Measurements from ENCODE around the gene CALHM4. TPM values are rescaled to one million over a fixed set of nuclear protein-coding genes. Genes with fewer than 3 reads are reported as not detected.
A peak's percentile ranks its signal among the peaks of the same experiment; 100 is the strongest.

Gene CALHM4
- total and polyA plus RNA-seq, 4 donors: not detected

- Histone ChIP-seq H3K4me3 (ENCODE audit: low read depth in 1 of 3, low read length in 3 of 3) (no peak overlapping the region), H3K27me3 (ENCODE audit: control insufficient read depth in 4 of 4, insufficient read depth in 4 of 4, low read length in 3 of 4) (no peaks in the 10 kb centered on the region), H3K4me1 (ENCODE audit: control insufficient read depth in 4 of 4, insufficient read depth in 4 of 4, low read length in 3 of 4) (peaks cover 0 to 8% (median 0%) of the 10 kb centered on the region in 4 donors), H3K36me3 (ENCODE audit: control insufficient read depth in 4 of 4, insufficient read depth in 3 of 4, low read depth in 1 of 4, low read length in 3 of 4) (no peaks in the 10 kb centered on the region), H3K9ac (ENCODE audit: low read depth in 1 of 2, low read length in 2 of 2) (no peak overlapping the region), H3K9me3 (ENCODE audit: control insufficient read depth in 4 of 4, low read length in 3 of 4) (no peaks in the 10 kb centered on the region), H3K27ac (ENCODE audit: low read depth in 1 of 2, low read length in 2 of 2) (no peak overlapping the region)
- TF ChIP-seq TAF1 (conservative IDR thresholded peaks at IDR 0.05) (no peak), GABPA (IDR thresholded peaks at IDR 0.05 in 1 of 2, conservative IDR thresholded peaks at IDR 0.05 in 1 of 2) (no peak), REST (IDR thresholded peaks at IDR 0.05) (no peak), CTCF (IDR thresholded peaks at IDR 0.05; ENCODE audit: low read depth, low read length, missing input control) (peak; percentile 86), RAD21 (IDR thresholded peaks at IDR 0.05) (peak; percentile 84 to 91)
- TF ChIP-seq, protein P1, sequence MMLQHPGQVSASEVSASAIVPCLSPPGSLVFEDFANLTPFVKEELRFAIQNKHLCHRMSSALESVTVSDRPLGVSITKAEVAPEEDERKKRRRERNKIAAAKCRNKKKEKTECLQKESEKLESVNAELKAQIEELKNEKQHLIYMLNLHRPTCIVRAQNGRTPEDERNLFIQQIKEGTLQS (IDR thresholded peaks at IDR 0.05): peak; percentile 26
- DNase-seq (ENCODE audit: low spot score): peak; percentile 64
- WGBS: 75% methylated on average over 12 of the region's 12 CpGs
These were observed 21.6 kb upstream of the CALHM4 start for GRCh38 chr6:116531675-116532570.

DNA sequence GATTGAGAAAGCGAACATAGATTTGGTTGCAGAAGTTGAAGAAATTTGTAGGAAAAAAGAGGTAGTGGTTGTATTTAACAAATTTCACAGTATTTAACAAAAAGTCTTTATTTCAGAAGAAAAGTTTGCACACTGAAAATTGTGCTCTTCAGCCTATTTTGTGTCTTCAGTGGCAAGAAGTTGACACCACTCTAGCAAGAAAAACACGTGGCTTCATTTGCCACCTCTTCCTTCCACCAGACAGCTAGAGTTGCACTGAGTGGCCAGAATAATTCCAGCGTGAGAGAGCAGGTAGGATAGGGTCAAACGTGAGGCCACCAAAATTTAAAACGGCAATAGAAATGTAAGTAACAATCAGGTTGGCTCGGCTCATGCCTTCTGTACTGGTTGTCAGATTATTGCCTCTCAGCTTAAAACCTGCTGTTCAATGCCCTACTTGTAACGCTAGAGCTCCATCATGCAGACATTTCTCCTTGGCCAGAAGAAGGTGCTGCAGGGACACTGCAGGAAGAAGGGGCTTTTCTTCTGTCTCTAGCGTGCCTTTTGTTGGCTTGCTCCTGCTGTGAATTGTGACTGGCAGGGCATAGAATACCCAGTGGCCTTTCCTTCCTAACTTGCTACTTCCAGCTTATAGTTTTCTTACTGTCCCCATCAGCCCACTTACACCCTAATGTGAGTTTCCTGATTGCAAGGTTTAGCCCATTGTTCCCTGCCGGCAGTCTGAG, 20.2 kb upstream of the CALHM4 start:
- H3K36me3 ChIP-seq (ENCODE audit: control insufficient read depth in 4 of 4, insufficient read depth in 3 of 4, low read depth in 1 of 4, low read length in 3 of 4): no peaks in the 10 kb centered on the region
- no peak for DNase-seq (ENCODE audit: low spot score)
- TF ChIP-seq YY1 (IDR thresholded peaks at IDR 0.05) (no peak), HNF4A (conservative IDR thresholded peaks at IDR 0.05) (no peak), HNF4G (IDR thresholded peaks at IDR 0.05) (no peak)
- TF ChIP-seq, protein P1 (IDR thresholded peaks at IDR 0.05): no peak
- TF ChIP-seq, protein P2, sequence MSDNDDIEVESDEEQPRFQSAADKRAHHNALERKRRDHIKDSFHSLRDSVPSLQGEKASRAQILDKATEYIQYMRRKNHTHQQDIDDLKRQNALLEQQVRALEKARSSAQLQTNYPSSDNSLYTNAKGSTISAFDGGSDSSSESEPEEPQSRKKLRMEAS (IDR thresholded peaks at IDR 0.05): no peak
- H3K27me3 ChIP-seq (ENCODE audit: control insufficient read depth in 4 of 4, insufficient read depth in 4 of 4, low read length in 3 of 4): no peaks in the 10 kb centered on the region
- no peak overlapping the region for H3K9ac ChIP-seq (ENCODE audit: low read depth in 1 of 2, low read length in 2 of 2)
- H3K4me1 ChIP-seq (ENCODE audit: control insufficient read depth in 4 of 4, insufficient read depth in 4 of 4, low read length in 3 of 4): peaks cover 0 to 10% (median 0%) of the 10 kb centered on the region in 4 donors
- no peaks in the 10 kb centered on the region for H3K9me3 ChIP-seq (ENCODE audit: control insufficient read depth in 4 of 4, low read length in 3 of 4)
- no peak overlapping the region for H3K4me3 ChIP-seq (ENCODE audit: low read depth in 1 of 3, low read length in 3 of 3)
- WGBS: 71% methylated on average over 9 of the region's 9 CpGs
- H3K27ac ChIP-seq (ENCODE audit: low read depth in 1 of 2, low read length in 2 of 2): no peak overlapping the region

Data from liver (tissue), 9 donors.